ENCODE data around the gene CDK13.
A peak's percentile ranks its signal among the peaks of the same experiment; 100 is the strongest.
"Not testable (repeated sequence)": the region's sequence is repeated elsewhere in the genome, so short reads cannot be mapped to it uniquely, and the experiment has no call there.

Gene CDK13

DNA sequence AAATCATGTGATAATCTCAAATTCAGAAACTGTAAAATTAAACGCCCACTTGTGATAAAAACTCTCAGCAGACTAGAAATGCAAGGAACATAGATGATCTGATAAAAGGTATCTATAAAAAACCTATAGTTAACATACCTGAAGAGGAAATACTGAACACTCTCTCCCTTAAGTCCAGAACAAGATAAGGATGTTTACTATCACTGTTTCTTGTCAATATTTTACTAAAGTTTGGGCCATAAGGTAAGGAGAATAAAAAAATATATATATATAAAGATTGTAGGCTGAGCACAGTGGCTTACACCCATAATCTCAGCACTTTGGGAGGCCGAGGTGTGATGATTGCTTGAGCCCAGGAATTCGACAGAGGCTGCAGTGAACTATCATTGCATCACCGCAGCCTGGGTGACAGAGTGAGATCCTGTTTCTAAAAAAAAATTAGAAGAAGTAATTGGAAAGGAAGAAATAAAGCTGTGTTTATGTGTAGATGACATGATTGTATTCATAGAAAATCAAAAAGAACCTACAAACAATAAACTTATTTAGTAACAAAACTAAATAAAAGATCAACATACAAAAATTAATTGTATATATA is 155.9 kb downstream of the CDK13 start:
- DNase-seq = no peak

- DNase-seq = no peak
Observed at GRCh38 chr7:40115936-40116335, 165.9 kb downstream of the CDK13 start.

GRCh38 chr7:40117199-40117598 is 167.1 kb downstream of the CDK13 start:
- DNase-seq = not testable (repeated sequence)

DNA sequence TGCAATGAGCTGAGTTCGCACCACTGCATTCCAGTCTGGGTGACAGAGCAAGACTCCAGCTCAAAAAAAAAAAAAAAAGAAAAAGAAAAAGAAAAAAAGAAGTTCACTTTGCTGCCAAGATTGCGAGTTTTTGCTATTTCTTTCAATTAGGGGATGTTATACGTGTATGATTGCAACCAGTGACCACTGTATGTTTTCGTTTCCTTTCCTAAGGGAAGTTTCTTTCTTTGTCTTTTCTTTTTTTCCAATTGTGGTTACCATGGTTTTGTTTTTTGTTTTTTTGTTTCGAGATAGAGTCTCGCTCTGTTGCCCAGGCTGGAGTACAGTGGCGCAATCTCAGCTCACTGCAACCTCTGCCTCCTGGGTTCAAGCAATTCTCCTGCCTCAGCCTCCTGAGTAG is 168.1 kb downstream of the CDK13 start:
- not testable (repeated sequence) for DNase-seq

DNA sequence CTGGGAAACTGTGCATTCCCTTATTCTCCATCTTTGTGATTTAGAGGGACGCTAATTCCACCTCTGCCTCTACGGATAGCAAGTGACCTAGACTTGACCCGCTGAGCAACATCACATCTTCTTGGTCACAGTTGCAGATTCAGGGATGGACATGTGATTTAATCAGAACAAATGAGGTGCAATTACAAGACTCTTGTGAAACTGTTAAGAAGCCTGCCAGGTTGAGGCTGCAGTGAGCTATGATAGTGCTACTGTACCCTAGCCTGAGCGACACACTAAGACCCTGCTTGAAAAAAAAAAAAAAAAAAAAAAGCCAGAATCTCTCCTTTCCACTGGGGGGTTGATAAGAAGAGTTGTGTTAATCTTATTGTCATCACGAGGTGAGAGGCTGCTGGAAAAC is 170.0 kb downstream of the CDK13 start:
- no peak for DNase-seq

GRCh38 chr7:40122100-40122939 is 172.3 kb downstream of the CDK13 start:
- DNase-seq = not testable (repeated sequence)

GRCh38 chr7:40122940-40123254 is 172.8 kb downstream of the CDK13 start:
- no peak for DNase-seq

- DNase-seq = peak in 1 of 2 experiments; percentile 30
Observed at GRCh38 chr7:40133561-40134427, 183.7 kb downstream of the CDK13 start.

GRCh38 chr7:40134428-40135316 is 184.6 kb downstream of the CDK13 start, which contains the start of the genes MPLKIP and SUGCT:
TSS of gene MPLKIP (minus strand) at chr7:40134622. CDS start at chr7:40134567, 55 bp downstream.
TSS of gene SUGCT (plus strand) at chr7:40135005.
- peak; percentile 72 to 84 for DNase-seq

GRCh38 chr7:40135317-40135610 is 185.2 kb downstream of the CDK13 start:
- DNase-seq = no peak

GRCh38 chr7:40137563-40137962 is 187.5 kb downstream of the CDK13 start:
- no peak for DNase-seq

DNA sequence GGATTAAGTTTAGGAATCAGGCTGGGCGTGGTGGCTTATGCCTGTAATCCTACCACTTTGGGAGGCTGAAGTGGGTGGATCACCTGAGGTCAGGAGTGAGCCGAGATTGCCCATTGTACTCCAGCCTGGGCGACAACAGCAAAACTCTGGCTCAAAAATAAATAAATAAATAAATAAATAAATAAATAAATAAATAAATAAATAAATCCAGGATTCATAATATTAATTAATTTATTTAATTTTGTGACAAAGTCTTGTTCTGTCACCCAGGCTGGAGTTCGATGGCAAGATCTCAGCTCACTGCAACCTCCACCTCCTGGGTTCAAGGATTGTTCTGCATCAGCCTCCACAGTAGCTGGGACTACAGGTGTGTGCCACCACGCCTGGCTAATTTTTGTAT is 188.9 kb downstream of the CDK13 start:
- DNase-seq = peak in 1 of 2 experiments; percentile 11

DNA sequence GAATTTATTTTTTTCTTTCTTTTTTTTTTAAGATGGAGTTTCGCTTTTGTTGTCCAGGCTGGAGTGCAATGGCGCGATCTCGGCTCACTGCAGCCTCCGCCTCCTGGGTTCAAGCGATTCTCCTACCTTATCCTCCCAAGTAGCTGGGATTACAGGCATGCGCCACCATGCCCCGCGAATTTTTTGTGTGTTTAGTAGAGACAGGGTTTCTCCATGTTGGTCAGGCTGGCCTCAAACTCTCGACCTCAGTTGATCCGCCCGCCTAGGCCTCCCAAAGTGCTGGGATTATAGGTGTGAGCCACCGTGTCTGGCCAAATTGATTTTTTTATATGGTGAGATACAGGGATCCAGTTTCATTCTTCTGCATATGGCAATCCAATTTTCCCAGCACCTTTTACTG is 189.8 kb downstream of the CDK13 start:
- not testable (repeated sequence) for DNase-seq

DNA sequence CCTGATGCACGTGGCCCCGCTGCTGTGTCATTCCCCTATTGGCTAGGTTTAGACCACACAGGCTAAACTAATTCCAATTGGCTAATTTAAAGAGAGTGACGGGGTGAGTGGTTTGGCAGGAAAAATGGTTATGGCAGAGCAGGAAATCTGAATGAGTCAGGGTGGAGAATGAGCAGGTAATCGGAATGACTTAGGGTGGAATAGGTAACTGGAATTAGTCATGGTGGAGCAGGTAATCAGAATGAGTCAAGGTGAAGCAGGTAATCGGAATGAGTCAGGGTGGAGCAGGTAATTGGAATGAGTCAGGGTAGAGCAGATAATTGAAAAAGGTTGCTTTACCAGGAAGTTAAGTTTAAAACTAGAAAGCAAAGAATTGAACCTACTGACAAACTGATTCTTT is 191.9 kb downstream of the CDK13 start:
- not testable (repeated sequence) for DNase-seq

- DNase-seq = not testable (repeated sequence)
Observed at GRCh38 chr7:40145596-40146130, 195.6 kb downstream of the CDK13 start.

DNA sequence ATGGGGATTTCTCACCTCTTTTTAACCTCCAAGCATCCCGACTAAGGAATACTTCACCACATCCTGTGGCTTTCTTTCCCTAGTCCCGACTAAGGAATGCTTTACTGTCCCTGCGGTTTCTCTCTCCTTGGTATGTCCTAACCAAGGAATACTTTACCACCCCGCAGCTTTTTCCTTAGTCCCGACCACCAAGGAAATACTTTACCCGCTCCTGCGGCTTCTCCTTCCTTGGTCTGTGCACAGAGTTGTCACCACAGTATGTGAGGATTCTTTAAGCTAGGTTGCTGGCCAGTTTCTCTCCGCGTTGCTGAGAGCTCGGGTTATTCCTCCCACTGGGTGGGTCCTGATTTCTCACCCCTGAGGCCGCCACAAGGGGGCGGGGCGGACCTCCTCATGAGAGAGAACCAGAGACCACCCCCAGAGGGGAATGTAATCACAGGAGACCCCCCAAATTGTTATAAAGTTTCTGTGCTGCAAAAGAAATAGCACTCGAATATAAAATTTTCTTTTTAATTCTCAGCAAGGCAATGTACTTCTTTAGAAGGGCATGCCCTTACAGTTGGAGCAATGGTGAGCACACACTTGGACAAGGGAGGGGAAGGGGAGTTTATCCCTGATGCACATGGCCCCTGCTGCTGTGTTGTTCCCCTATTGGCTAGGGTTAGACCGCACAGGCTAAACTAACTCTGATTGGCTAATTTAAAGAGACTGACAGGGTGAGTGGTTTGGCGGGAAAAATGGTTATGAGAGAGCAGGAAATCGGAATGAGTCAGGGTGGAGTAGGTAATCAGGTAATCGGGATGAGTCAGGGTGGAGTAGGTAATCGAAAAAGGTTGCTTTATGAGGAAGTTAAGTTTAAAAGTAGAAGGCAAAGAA is 197.6 kb downstream of the CDK13 start:
- DNase-seq = no peak

DNA sequence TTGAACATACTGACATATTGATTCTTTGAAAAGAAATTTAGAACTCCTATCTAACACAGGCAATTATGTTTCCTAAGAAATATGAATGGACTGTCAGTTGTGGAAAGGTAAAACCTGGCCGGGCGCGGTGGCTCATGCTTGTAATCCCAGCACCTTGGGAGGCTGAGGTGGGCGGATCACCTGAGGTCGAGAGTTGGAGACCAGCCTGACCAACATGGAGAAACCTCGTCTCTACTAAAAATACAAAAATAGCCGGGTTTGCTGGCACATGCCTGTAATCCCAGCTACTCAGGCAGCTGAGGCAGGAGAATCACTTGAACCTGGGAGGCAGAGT is 198.2 kb downstream of the CDK13 start:
- not testable (repeated sequence) for DNase-seq

GRCh38 chr7:40148671-40149070 is 198.6 kb downstream of the CDK13 start:
- DNase-seq = no peak

Data from NCI-H524 (cell line).